Common myeloid progenitor, CD34-positive (primary cell): ENCODE measurements around the gene IL23R.
A peak's percentile ranks its signal among the peaks of the same experiment; 100 is the strongest.

Experiments
- CTCF ChIA-PET: fragments of 350-600 bp; sonication (Branson Sonifier 250); formaldehyde crosslinking; loops from one replicate; lab custom pipeline; 2021; ENCODE audit warnings: antibody characterized with exemption; lab: Charles Lee
- POLR2A ChIA-PET: fragments of 350-600 bp; sonication (Branson Sonifier 250); formaldehyde crosslinking; loops from one replicate; lab custom pipeline; 2021; ENCODE audit warnings: antibody characterized with exemption; lab: Charles Lee
- DNase-seq, 3 donors: peaks; one replicate each; pipeline versions ENCODE4 v3.0.0 to v3.0.0-alpha.2; 2013
- H3K27ac ChIP-seq, 2 experiments: 1 replicate in 1 of 2; 2 replicates in 1 of 2; pipeline ENCODE4 v1.7.0; 2013; ENCODE audit warnings: inconsistent platforms in 2 of 2, low read length in 2 of 2, mild to moderate bottlenecking in 2 of 2, low read depth in 1 of 2, moderate library complexity in 1 of 2; ENCODE audit not compliant: severe bottlenecking in 2 of 2, insufficient read depth in 1 of 2, poor library complexity in 1 of 2
- H3K27me3 ChIP-seq, 5 experiments: replicated peaks in 2 of 5; 1 replicate in 3 of 5; 2 replicates in 2 of 5; pipeline versions ENCODE4 v1.6.1 to v1.7.0; 2013; ENCODE audit warnings: low read length in 4 of 5, mild to moderate bottlenecking in 2 of 5, moderate library complexity in 2 of 5, inconsistent platforms in 1 of 5; ENCODE audit not compliant: insufficient read depth in 5 of 5, control insufficient read depth in 4 of 5
- H3K36me3 ChIP-seq, 4 experiments: 1 replicate in 2 of 4; 2 replicates in 2 of 4; pipeline versions ENCODE4 v1.6.1 to v1.7.0; 2013; ENCODE audit warnings: low read length in 3 of 4, control low read depth in 1 of 4, mild to moderate bottlenecking in 1 of 4; ENCODE audit not compliant: control insufficient read depth in 4 of 4, insufficient read depth in 4 of 4
- H3K4me1 ChIP-seq, 4 experiments: 1 replicate in 3 of 4; 2 replicates in 1 of 4; pipeline versions ENCODE4 v1.6.1 to v1.7.1; 2013; ENCODE audit warnings: low read length in 3 of 4, mild to moderate bottlenecking in 3 of 4, control low read depth in 1 of 4, inconsistent platforms in 1 of 4, moderate library complexity in 1 of 4; ENCODE audit not compliant: control insufficient read depth in 4 of 4, insufficient read depth in 4 of 4; ENCODE audit errors: control extremely low read depth in 1 of 4
- H3K4me3 ChIP-seq, 7 experiments: 1 replicate in 4 of 7; 2 replicates in 3 of 7; pipeline versions ENCODE4 v1.5.1 to v1.7.0; 2013; ENCODE audit warnings: mild to moderate bottlenecking in 7 of 7, low read length in 6 of 7, moderate library complexity in 6 of 7, inconsistent platforms in 2 of 7, low read depth in 2 of 7, control low read depth in 1 of 7; ENCODE audit not compliant: insufficient read depth in 4 of 7, control insufficient read depth in 1 of 7; ENCODE audit errors: extremely low read depth in 1 of 7
- H3K9me3 ChIP-seq, 5 experiments: 1 replicate in 4 of 5; 2 replicates in 1 of 5; pipeline versions ENCODE4 v1.6.1 to v1.7.1; 2013; ENCODE audit warnings: low read length in 4 of 5, mild to moderate bottlenecking in 2 of 5, inconsistent platforms in 1 of 5, low read depth in 1 of 5, moderate library complexity in 1 of 5; ENCODE audit not compliant: control insufficient read depth in 4 of 5, insufficient read depth in 2 of 5; ENCODE audit errors: control extremely low read depth in 1 of 5
- WGBS: methylation state at CpG from one replicate; pipeline ENCODE4 v1.1.5; 2013; ENCODE audit not compliant: insufficient coverage; 5-methylcytosine and 5-hydroxymethylcytosine counted together

Gene IL23R

GRCh38 chr1:67307251-67308060, 141.2 kb downstream of the IL23R start, which contains the start of gene IL12RB2:
IL12RB2 (plus strand) TSS chr1:67307873; CDS start chr1:67320369, 12,496 bp downstream.
- ChIA-PET CTCF (no interaction called here), POLR2A (no interaction called here)
- Histone ChIP-seq H3K4me3 (peak within 1 kb of the TSS; percentile 58 to 91 (median 80)), H3K27ac (peak within 1 kb of the TSS; percentile 46 to 74), H3K9me3 (no peaks in the 10 kb centered on the region), H3K27me3 (no peaks in the 10 kb centered on the region), H3K36me3 (no peaks in the 10 kb centered on the region), H3K4me1 (peaks cover 3 to 35% (median 11%) of the 10 kb centered on the region in 4 experiments)
- DNase-seq = peak; percentile 60 to 84 (median 74)
- WGBS = 0% methylated on average over 59 of the region's 75 CpGs

- peaks cover 3 to 41% (median 16%) of the 10 kb centered on the region in 4 experiments for H3K4me1 ChIP-seq
- no peaks in the 10 kb centered on the region for H3K9me3 ChIP-seq
- no peaks in the 10 kb centered on the region for H3K36me3 ChIP-seq
- peak; percentile 13 to 53 (median 39) for DNase-seq
- WGBS = under 1% methylated on average over 9 of the region's 15 CpGs
- H3K27me3 ChIP-seq = no peaks in the 10 kb centered on the region
- ChIA-PET POLR2A (no interaction called here), CTCF (no interaction called here)
- H3K27ac ChIP-seq = peak overlapping the region in 1 of 2 experiments; percentile 74
- peak overlapping the region; percentile 58 to 91 (median 80) for H3K4me3 ChIP-seq
Measured at GRCh38 chr1:67308136-67308535, 141.9 kb downstream of the IL23R start.
